Fibroblast of skin of left biceps (primary cell): ENCODE results near the gene PTPRH.

ENCODE experiments used
- DNase-seq, 2 experiments: peaks; one replicate each; pipeline ENCODE4 v3.0.0-alpha.2; 2013; ENCODE audit warnings: low read depth in 2 of 2

Gene PTPRH

GRCh38 chr19:55133639-55134444, 75.5 kb downstream of the PTPRH start:
- DNase-seq: no peak

GRCh38 chr19:55132453-55133129, 76.7 kb downstream of the PTPRH start:
- no peak for DNase-seq

GRCh38 chr19:55131421-55131820, 77.9 kb downstream of the PTPRH start:
- peak; percentile 58 to 64 for DNase-seq
